GM12801 (cell line): ENCODE measurements around the gene DNAH11.

ENCODE experiments used
- TF ChIP-seq, protein P1 (sequence below): IDR thresholded peaks from one replicate; pipeline ENCODE4 v1.5.1; 2011; ENCODE audit warnings: control low read depth; ENCODE audit not compliant: insufficient read length; ENCODE audit errors: extremely low read depth

Gene DNAH11

DNA sequence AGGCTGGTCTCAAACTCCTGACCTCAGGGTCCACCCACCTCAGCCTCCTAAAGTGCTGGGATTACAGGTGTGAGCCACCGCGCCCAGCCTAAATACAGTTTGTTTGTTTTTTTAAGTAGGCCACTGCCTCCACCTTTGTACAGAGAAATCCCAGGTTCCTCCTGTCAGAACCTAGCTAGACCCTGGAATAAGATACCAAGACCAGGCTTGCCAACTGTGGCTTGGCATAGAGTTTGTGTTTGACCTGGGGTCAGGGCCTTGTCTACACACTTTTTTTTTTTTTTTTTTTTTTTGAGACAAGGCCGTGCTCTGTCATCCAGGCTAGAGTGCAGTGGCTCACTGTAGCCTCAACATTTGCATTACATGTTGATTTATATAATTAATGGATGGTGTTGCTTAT is 34.3 kb upstream of the DNAH11 start:
- TF ChIP-seq, protein P1, sequence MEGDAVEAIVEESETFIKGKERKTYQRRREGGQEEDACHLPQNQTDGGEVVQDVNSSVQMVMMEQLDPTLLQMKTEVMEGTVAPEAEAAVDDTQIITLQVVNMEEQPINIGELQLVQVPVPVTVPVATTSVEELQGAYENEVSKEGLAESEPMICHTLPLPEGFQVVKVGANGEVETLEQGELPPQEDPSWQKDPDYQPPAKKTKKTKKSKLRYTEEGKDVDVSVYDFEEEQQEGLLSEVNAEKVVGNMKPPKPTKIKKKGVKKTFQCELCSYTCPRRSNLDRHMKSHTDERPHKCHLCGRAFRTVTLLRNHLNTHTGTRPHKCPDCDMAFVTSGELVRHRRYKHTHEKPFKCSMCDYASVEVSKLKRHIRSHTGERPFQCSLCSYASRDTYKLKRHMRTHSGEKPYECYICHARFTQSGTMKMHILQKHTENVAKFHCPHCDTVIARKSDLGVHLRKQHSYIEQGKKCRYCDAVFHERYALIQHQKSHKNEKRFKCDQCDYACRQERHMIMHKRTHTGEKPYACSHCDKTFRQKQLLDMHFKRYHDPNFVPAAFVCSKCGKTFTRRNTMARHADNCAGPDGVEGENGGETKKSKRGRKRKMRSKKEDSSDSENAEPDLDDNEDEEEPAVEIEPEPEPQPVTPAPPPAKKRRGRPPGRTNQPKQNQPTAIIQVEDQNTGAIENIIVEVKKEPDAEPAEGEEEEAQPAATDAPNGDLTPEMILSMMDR: no peak

DNA sequence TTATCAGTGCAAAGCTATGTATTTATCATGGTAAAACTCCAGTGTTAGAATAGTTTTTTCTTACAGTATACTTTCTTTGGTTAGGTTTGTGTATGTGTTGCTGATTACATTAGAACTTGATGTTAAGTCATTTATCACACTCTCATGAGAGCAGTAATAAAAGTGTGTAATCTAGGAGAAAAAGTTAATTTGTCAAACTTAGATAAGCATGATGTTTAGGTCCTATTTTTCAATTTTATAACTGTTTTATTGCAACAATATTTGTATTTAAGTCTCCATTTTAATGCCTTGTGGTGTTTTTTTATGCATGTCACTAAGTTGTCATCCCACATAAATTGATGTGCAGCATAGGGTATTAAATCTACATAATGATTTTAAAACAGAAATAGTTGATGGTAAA is 28.8 kb upstream of the DNAH11 start:
- TF ChIP-seq, protein P1: no peak

DNA sequence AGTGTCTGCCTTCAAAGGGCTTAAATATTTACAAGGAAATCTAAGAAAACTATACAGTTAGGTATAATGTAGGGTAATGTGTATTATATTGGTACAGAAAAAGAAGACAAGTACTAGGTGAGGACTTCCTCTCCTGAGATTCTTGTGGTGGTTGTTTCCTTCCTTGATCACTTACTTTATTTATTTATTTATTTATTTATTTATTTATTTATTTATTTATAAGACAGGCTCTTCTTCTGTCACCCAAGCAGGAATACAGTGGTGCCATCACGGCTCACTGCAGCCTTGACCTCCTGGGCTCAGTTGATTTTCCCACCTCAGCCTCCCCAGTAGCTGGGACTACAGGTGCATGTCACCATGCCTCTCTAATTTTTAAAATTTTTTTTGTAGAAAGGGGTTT is 18.2 kb upstream of the DNAH11 start:
- TF ChIP-seq, protein P1: no peak

DNA sequence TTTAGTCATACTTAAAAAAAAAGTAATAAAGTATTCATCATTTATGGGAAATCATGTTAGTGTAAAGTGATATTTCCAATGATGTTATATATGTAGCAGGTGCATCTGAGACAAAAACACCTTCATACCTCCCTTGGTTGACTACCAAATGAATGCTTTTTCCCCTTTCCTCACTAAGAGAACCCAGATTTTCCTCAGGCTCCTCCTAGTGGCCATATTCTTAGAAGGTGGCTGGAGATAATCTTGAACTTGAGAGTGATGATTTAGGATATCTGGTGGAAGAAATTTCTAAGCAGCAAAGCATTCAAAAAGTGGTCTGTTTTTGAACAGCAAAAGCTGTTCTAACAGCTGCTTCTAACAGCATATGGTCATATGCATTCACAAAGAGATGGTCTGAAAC is 16.8 kb upstream of the DNAH11 start:
- TF ChIP-seq, protein P1: no peak

DNA sequence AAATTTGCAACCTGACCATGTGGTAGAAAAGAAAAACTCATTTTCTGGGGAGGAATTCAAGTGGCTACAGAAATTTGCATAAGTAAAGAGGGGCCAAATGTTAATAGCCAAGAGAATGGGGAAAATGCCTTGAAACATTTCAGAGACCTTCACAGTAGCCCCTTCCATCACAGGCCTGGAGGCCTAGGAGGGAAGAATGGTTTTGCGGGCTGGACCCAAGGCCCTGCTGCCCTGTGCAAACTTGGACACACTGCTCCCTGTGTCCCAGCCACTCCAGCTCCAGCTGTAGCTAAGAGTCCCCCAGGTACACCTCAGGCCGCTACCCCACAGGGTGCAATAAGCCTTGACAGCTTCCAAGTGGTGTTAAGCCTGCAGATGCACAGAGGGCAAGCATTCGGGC is 16.4 kb upstream of the DNAH11 start:
- TF ChIP-seq, protein P1: no peak

DNA sequence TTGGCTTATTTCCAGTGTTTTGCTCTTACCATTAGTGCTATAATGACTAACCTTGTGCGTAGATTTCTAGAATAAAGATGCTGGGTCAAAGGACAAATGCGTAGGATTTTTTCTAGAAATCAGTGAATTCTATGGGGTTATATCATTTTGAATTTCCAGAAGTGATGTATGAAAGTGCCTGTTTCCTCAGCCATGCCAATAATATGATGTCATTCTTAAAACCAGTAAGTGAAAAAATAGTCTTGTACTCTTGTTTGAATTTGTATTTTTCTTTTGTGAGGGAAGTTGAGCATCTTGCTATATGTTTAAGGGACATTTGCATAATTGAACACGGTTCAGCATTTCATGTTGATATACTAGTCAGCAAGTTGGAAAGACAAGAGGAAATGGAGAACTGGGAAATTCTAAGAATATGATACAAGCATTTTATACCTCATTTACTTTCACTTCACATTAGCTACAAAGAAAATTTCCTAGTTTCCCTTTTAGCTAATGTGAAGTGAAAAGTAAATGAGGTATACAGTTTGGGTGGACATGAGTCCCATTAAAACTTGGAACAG is 3.8 kb upstream of the DNAH11 start:
- TF ChIP-seq, protein P1: no peak

DNA sequence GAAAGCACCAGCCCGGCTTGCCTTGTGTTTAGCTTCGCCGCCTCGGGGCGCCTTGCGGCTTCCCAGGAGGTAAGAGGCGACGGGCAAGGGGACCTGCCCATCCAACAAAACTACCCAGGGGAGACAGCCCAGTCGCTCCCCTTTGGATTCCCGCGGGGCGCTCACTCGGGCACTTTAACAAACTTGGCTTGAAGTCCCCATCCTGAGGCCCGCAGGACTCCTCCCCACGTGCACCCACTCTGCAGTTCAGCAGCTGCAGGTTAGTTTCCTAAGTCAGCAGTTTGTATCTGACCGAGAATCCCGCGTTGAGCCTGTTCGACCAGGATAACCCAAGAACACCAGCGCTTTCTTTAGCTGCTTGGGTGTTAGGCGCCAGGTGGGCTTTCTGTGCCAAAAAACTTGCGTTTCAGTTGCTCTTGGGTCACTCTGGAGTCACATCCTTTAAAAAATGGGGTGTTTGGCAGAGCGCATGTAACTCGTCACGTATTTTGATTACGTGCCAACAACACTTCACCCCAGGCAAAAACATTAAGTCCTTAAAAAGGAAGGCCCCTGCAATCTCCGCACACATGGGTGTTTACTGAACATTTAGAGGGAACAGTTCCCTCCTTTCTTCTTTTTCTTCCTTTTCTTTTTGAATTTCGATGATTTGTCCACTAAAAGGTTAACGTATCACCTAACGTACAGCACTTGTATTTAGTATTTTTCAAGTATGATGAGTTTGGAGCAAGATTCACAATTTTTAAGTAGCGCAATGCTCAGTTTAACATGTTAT is 876 bp downstream of the DNAH11 start:
- TF ChIP-seq, protein P1: no peak
